Psoas muscle (tissue), 8 donors: ENCODE data around the gene HIPK1. TPM values are rescaled to one million over a fixed set of nuclear protein-coding genes. Genes with fewer than 3 reads are reported as not detected.
"Not testable (repeated sequence)": the region's sequence is repeated elsewhere in the genome, so short reads cannot be mapped to it uniquely, and the experiment has no call there.

ENCODE experiments used
- ATAC-seq, 4 donors: fragments of 200-7000 bp; cut with Tn5 transposase; one replicate each; pipeline ENCODE4 v1.9.1; 2020; ENCODE audit warnings: moderate library complexity in 3 of 4, mild to moderate bottlenecking in 2 of 4
- DNase-seq, 2 donors: peaks; one replicate each; pipeline ENCODE4 v3.0.0-alpha.2; 2020
- H3K27ac ChIP-seq: fragments of 200-600 bp; one replicate; pipeline ENCODE4 v1.8.0; 2022
- H3K27me3 ChIP-seq, 3 donors: fragments of 200-600 bp in 1 of 3; one replicate each; pipeline versions ENCODE4 v1.6.1 to v1.8.0; 2013 to 2022; ENCODE audit warnings: low read length in 2 of 3, mild to moderate bottlenecking in 2 of 3, moderate library complexity in 1 of 3; ENCODE audit not compliant: insufficient read depth in 3 of 3
- H3K36me3 ChIP-seq, 2 donors: fragments of 200-600 bp in 1 of 2; one replicate each; pipeline versions ENCODE4 v1.6.1 to v1.8.0; 2013 to 2022; ENCODE audit warnings: low read depth in 1 of 2, mild to moderate bottlenecking in 1 of 2, moderate library complexity in 1 of 2; ENCODE audit not compliant: insufficient read depth in 1 of 2
- H3K4me1 ChIP-seq: fragments of 200-600 bp; one replicate; pipeline ENCODE4 v1.8.0; 2022
- H3K4me3 ChIP-seq: fragments of 200-600 bp; one replicate; pipeline ENCODE4 v1.8.0; 2022; ENCODE audit warnings: mild to moderate bottlenecking
- H3K9me3 ChIP-seq: fragments of 200-600 bp; one replicate; pipeline ENCODE4 v1.8.0; 2022
- CTCF ChIP-seq: fragments of 200-600 bp; IDR thresholded peaks from one replicate; pipeline ENCODE4 v1.8.0; 2022; ENCODE audit warnings: antibody characterized with exemption
- WGBS, 3 donors: extraction: QIAGEN DNeasy Blood & Tissue Kit; methylation state at CpG; one replicate each; pipeline versions ENCODE4 v1.1.6 to v1.1.7; 2013; 5-methylcytosine and 5-hydroxymethylcytosine counted together
- intact Hi-C, 2 donors: fragments of 100-400 bp; cut with DNase I; formaldehyde crosslinking; loops; one replicate each; pipeline versions ENCODE4 v1.11.0 to v1.14.2; 2022
- polyA plus RNA-seq, 3 donors: library from polyadenylated mRNA; stranded (reverse); fragments of 200-250 nt; gene quantifications; one replicate each; pipeline ENCODE4 v1.2.3, GENCODE V29; 2013
- total RNA-seq, 4 donors: library from RNA; stranded (reverse); fragmentation: NEBNext Ultra II Directional in 2 of 4; extraction: Animal tissue kit (Norgen Biotek cat#: 25700) in 2 of 4; gene quantifications; one replicate each; pipeline versions ENCODE4 v1.2.1 to v1.2.4, GENCODE V29; 2021 to 2023
- donor health status: healthy with polysubstance abuse.
- donor health status: DM: no; HTN: no; CAD: no; lungs with moderate emphysema.
- donor health status: Bipolar disorder and iron deficiency.
- donor health status: healthy.
- donor health status: DM: yes; HTN: yes; CAD: no.
- donor health status: DM: no; HTN: no; CAD: no.
- donor health status: DM: no; HTN: no; CAD: no.
- donor health status: DM: yes; HTN: yes; CAD: no.

Gene HIPK1
- total and polyA plus RNA-seq, 7 donors: 16.8 to 80.6 (median 56.0) TPM

GRCh38 chr1:114015075-114015474, 86.0 kb downstream of the HIPK1 start:
- H3K27me3 ChIP-seq: no peaks in the 10 kb centered on the region
- TF ChIP-seq CTCF: no peak

GRCh38 chr1:114019724-114020123, 90.6 kb downstream of the HIPK1 start:
- 88 to 91% (median 89%) methylated on average over 3 of the region's 3 CpGs for WGBS, 3 donors
- H3K27ac ChIP-seq, H3K36me3 ChIP-seq, intact Hi-C loops, H3K4me3 ChIP-seq, DNase-seq, ATAC-seq, H3K9me3 ChIP-seq, H3K27me3 ChIP-seq: not testable (repeated sequence)
- peaks cover 33% of the 10 kb centered on the region for H3K4me1 ChIP-seq

More at GRCh38 chr1:114015075-114015474, 86.0 kb downstream of the HIPK1 start:
- DNase-seq (no peak), ATAC-seq (no peak)
- H3K27ac ChIP-seq: no peak overlapping the region
- no peak overlapping the region for H3K4me3 ChIP-seq
- no peaks in the 10 kb centered on the region for H3K36me3 ChIP-seq
- no peaks in the 10 kb centered on the region for H3K4me1 ChIP-seq
- 75 to 82% (median 75%) methylated on average over 2 of the region's 2 CpGs for WGBS, 3 donors
- no peaks in the 10 kb centered on the region for H3K9me3 ChIP-seq
- intact Hi-C loops: no loop called here

GRCh38 chr1:114021665-114022099, 92.6 kb downstream of the HIPK1 start:
- H3K9me3 ChIP-seq: no peaks in the 10 kb centered on the region
- H3K4me3 ChIP-seq: no peak overlapping the region
- no peaks in the 10 kb centered on the region for H3K36me3 ChIP-seq
- DNase-seq (no peak), ATAC-seq (peak; percentile 61 to 79 (median 69))
- H3K27ac ChIP-seq: peak overlapping the region; percentile 82
- H3K4me1 ChIP-seq: peaks cover 47% of the 10 kb centered on the region
- 21 to 34% (median 22%) methylated on average over 4 of the region's 4 CpGs for WGBS, 3 donors
- no peak for TF ChIP-seq CTCF
- no peaks in the 10 kb centered on the region for H3K27me3 ChIP-seq
- intact Hi-C loops: loop anchor here in 1 of 2 donors (2.0 kb wide), 1 partner anchor 31 kb away; no protein-coding TSS in a partner anchor

DNA sequence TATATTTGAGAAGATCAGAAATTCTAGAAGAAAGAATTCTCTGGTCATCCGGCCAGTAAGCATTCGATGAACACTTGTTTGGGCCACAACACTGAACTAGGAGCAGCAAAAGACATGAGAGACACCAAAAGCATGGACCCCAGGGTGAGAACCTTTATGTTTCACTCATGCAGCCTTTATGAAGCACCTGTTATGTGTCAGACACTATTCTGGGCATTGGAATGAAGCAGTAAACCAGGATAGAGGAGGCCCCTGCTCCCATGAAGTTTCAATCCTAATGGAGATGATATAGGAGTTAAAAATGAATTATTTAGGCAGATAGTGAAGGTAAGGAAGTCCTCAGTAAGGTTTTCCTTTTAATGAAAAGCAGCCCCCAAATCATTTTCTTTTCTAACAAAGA, 93.8 kb downstream of the HIPK1 start:
- DNase-seq: no peak

GRCh38 chr1:114023377-114023776, 94.3 kb downstream of the HIPK1 start:
- Histone ChIP-seq H3K27me3 (no peaks in the 10 kb centered on the region), H3K9me3 (no peaks in the 10 kb centered on the region), H3K4me1 (peaks cover 54% of the 10 kb centered on the region), H3K27ac (peak overlapping the region; percentile 82), H3K36me3 (no peaks in the 10 kb centered on the region), H3K4me3 (no peak overlapping the region)
- no peak for DNase-seq
- intact Hi-C loops: loop anchor here in 1 of 2 donors (2.0 kb wide), 1 partner anchor 33 kb away; no protein-coding TSS in a partner anchor
- no peak for TF ChIP-seq CTCF
- no peak for ATAC-seq
- 58 to 84% (median 68%) methylated on average over 6 of the region's 6 CpGs for WGBS, 3 donors

More for the DNA sequence above, 93.8 kb downstream of the HIPK1 start:
- no peaks in the 10 kb centered on the region for H3K36me3 ChIP-seq
- H3K4me3 ChIP-seq: no peak overlapping the region
- WGBS, 3 donors: 88 to 93% (median 91%) methylated on average over 2 of the region's 2 CpGs
- TF ChIP-seq CTCF: no peak
- peak overlapping the region; percentile 82 for H3K27ac ChIP-seq
- intact Hi-C loops: loop anchor here in 1 of 2 donors (2.0 kb wide), 1 partner anchor 32 kb away; no protein-coding TSS in a partner anchor
- peak in 1 of 4 donors; percentile 51 for ATAC-seq
- H3K27me3 ChIP-seq: no peaks in the 10 kb centered on the region
- peaks cover 53% of the 10 kb centered on the region for H3K4me1 ChIP-seq
- H3K9me3 ChIP-seq: no peaks in the 10 kb centered on the region
